Measurements from ENCODE around the gene RTN4RL1.

DNA sequence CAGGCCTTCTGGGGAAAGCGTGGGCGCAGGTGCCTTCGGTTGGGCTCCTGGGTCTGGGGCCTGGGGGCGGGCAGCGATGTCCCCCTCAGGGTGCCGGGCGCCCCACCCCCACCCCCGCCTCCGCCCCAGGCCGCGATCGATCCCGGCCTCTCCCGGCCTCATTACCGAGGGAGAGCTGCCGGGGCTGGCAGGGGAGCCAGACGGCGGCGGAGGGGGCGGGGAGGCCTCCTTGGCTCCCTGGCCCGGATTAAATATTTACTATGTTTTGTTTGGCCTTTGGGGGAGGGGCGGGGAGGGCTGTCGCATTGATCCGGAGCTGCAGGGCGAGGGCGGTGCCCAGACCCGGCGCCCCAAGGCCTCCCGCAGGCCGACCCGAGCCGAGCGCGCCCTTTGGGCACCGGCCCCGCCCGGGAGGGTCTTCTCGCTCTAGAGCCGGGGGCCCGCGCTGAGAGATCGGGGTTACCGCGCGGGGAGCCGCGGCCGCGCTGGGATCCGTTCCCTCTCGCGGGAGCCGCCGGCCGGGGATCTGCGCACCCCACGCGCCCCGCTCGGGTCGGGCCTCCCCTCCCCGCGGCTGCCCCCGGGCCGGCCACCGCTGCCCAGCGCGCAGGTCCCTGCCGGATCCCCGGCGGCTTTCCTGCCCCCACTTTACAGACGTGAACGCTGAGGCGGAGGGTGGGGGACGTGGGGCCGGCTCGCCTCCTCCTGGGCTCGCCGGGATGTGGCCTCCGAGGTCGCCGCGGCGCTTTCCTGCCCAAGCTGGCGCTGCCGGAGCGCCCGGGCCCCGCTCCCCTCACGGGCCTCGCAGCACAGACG is 27.0 kb downstream of the RTN4RL1 start:
- TF ChIP-seq MAFK (IDR thresholded peaks at IDR 0.05; ENCODE audit: low read depth, low read length): no peak
- TF ChIP-seq, protein P1, sequence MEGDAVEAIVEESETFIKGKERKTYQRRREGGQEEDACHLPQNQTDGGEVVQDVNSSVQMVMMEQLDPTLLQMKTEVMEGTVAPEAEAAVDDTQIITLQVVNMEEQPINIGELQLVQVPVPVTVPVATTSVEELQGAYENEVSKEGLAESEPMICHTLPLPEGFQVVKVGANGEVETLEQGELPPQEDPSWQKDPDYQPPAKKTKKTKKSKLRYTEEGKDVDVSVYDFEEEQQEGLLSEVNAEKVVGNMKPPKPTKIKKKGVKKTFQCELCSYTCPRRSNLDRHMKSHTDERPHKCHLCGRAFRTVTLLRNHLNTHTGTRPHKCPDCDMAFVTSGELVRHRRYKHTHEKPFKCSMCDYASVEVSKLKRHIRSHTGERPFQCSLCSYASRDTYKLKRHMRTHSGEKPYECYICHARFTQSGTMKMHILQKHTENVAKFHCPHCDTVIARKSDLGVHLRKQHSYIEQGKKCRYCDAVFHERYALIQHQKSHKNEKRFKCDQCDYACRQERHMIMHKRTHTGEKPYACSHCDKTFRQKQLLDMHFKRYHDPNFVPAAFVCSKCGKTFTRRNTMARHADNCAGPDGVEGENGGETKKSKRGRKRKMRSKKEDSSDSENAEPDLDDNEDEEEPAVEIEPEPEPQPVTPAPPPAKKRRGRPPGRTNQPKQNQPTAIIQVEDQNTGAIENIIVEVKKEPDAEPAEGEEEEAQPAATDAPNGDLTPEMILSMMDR (conservative IDR thresholded peaks at IDR 0.05; ENCODE audit: low read depth, low read length): no peak
- no peak for TF ChIP-seq MXI1 (IDR thresholded peaks at IDR 0.05; ENCODE audit: borderline replicate concordance, low read depth, low read length)
- no peak for TF ChIP-seq POLR2A (IDR thresholded peaks at IDR 0.05; ENCODE audit: low read depth, low read length)
- TF ChIP-seq MAZ (IDR thresholded peaks at IDR 0.05; ENCODE audit: borderline replicate concordance, low read depth, low read length): no peak
- no peak for TF ChIP-seq CHD1 (IDR thresholded peaks at IDR 0.05; ENCODE audit: low read depth, low read length)
- TF ChIP-seq CEBPB (IDR thresholded peaks at IDR 0.05; ENCODE audit: low read depth, low read length): no peak
- TF ChIP-seq, protein P2, sequence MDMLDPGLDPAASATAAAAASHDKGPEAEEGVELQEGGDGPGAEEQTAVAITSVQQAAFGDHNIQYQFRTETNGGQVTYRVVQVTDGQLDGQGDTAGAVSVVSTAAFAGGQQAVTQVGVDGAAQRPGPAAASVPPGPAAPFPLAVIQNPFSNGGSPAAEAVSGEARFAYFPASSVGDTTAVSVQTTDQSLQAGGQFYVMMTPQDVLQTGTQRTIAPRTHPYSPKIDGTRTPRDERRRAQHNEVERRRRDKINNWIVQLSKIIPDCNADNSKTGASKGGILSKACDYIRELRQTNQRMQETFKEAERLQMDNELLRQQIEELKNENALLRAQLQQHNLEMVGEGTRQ (IDR thresholded peaks at IDR 0.05; ENCODE audit: low read depth, low read length): no peak
- no peak for TF ChIP-seq SMC3 (IDR thresholded peaks at IDR 0.05; ENCODE audit: low read depth, low read length)
- no peak for TF ChIP-seq BHLHE40 (IDR thresholded peaks at IDR 0.05; ENCODE audit: low read depth, low read length)
